ENCODE results near the gene REEP3.
A peak's percentile ranks its signal among the peaks of the same experiment; 100 is the strongest.

GRCh38 chr10:63673246-63673645 is 152.0 kb downstream of the REEP3 start:
- TF ChIP-seq CTCF (IDR thresholded peaks at IDR 0.05) (no peak), POLR2AphosphoS5 (IDR thresholded peaks at IDR 0.05) (peak in 1 of 2 donors; percentile 18), POLR2A (IDR thresholded peaks at IDR 0.05; ENCODE audit: low read depth) (no peak), EP300 (IDR thresholded peaks at IDR 0.05) (no peak)

All from esophagus muscularis mucosa (tissue), 4 donors.